Suprapubic skin (tissue), 4 donors: ENCODE measurements around the gene DNAJA2. TPM values are rescaled to one million over a fixed set of nuclear protein-coding genes. Genes with fewer than 3 reads are reported as not detected.

Source experiments
- DNase-seq, 2 donors: peaks; one replicate each; pipeline ENCODE4 v3.0.0-alpha.2; 2019; ENCODE audit warnings: low spot score in 2 of 2
- H3K27ac ChIP-seq: fragments of 200-600 bp; sonication (generic); one replicate; pipeline ENCODE4 v1.5.1; 2019
- H3K27me3 ChIP-seq: fragments of 200-600 bp; sonication (generic); one replicate; pipeline ENCODE4 v1.5.1; 2019
- H3K36me3 ChIP-seq: fragments of 200-600 bp; sonication (generic); one replicate; pipeline ENCODE4 v1.5.1; 2019
- H3K4me1 ChIP-seq: fragments of 200-600 bp; sonication (generic); one replicate; pipeline ENCODE4 v1.5.1; 2019
- H3K4me3 ChIP-seq: fragments of 200-600 bp; sonication (generic); one replicate; pipeline ENCODE4 v1.5.1; 2019; ENCODE audit warnings: mild to moderate bottlenecking
- H3K9me3 ChIP-seq: fragments of 200-600 bp; sonication (generic); one replicate; pipeline ENCODE4 v1.5.1; 2019
- CTCF ChIP-seq, 2 donors: fragments of 200-600 bp in 1 of 2; fragments of 450-650 bp in 1 of 2; sonication (generic) in 1 of 2; IDR thresholded peaks; one replicate each; pipeline ENCODE4 v1.5.1; 2016 to 2019; ENCODE audit warnings: antibody characterized with exemption in 2 of 2, mild to moderate bottlenecking in 1 of 2, moderate library complexity in 1 of 2
- EP300 ChIP-seq: sonication (generic); formaldehyde crosslinking; IDR thresholded peaks from one replicate; pipeline ENCODE4 v1.6.1; 2017; ENCODE audit warnings: antibody characterized with exemption
- POLR2A ChIP-seq, 2 donors: fragments of 450-650 bp; IDR thresholded peaks; one replicate each; pipeline ENCODE4 v1.6.1; 2017; ENCODE audit warnings: antibody characterized with exemption in 2 of 2, mild to moderate bottlenecking in 2 of 2, moderate library complexity in 2 of 2
- POLR2AphosphoS5 ChIP-seq, 3 donors: sonication (generic); formaldehyde crosslinking; IDR thresholded peaks; one replicate each; pipeline ENCODE4 v1.6.1; 2017; ENCODE audit warnings: antibody characterized with exemption in 3 of 3
- WGBS: methylation state at CpG from one replicate; pipeline ENCODE4 v1.1.5; 2018; 5-methylcytosine and 5-hydroxymethylcytosine counted together
- total RNA-seq, 4 donors: library from RNA; depleted of rRNA; stranded (reverse); fragments of >200 nt; gene quantifications; one replicate each; pipeline ENCODE4 v1.1.0, GENCODE V29; 2016

DNAJA2 gene
- total RNA-seq, 4 donors from 2014 or later, result 34.0 to 53.3 (median 47.0) TPM

- Histone ChIP-seq H3K36me3 (peaks cover 45% of the 10 kb centered on the region), H3K27ac (no peak overlapping the region), H3K9me3 (no peaks in the 10 kb centered on the region), H3K27me3 (no peaks in the 10 kb centered on the region), H3K4me1 (peaks cover 13% of the 10 kb centered on the region), H3K4me3 (no peak overlapping the region)
- TF ChIP-seq EP300, result no peak
- no peak for TF ChIP-seq CTCF (IDR thresholded peaks at IDR 0.05)
- no peak for TF ChIP-seq POLR2AphosphoS5 (IDR thresholded peaks at IDR 0.05)
- no peak for TF ChIP-seq POLR2A (IDR thresholded peaks at IDR 0.05)
- DNase-seq, result no peak
- 90% methylated on average over 13 of the region's 13 CpGs for WGBS
Measured at GRCh38 chr16:46926470-46927225, 46.8 kb downstream of the DNAJA2 start.

- H3K36me3 ChIP-seq, result peaks cover 44% of the 10 kb centered on the region
- H3K4me1 ChIP-seq, result peaks cover 25% of the 10 kb centered on the region
- no peaks in the 10 kb centered on the region for H3K9me3 ChIP-seq
- H3K27ac ChIP-seq, result no peak overlapping the region
- no peak for DNase-seq
- WGBS, result 56% methylated on average over 6 of the region's 6 CpGs
- TF ChIP-seq EP300 (no peak), CTCF (IDR thresholded peaks at IDR 0.05) (no peak), POLR2A (IDR thresholded peaks at IDR 0.05) (no peak), POLR2AphosphoS5 (IDR thresholded peaks at IDR 0.05) (no peak)
- no peaks in the 10 kb centered on the region for H3K27me3 ChIP-seq
- no peak overlapping the region for H3K4me3 ChIP-seq
Measured at GRCh38 chr16:46924402-46924801, 49.1 kb downstream of the DNAJA2 start.

GRCh38 chr16:46923513-46924295 is 49.8 kb downstream of the DNAJA2 start:
- Histone ChIP-seq H3K9me3 (no peaks in the 10 kb centered on the region), H3K27ac (peak overlapping the region; percentile 23), H3K36me3 (peaks cover 37% of the 10 kb centered on the region), H3K27me3 (no peaks in the 10 kb centered on the region), H3K4me3 (no peak overlapping the region), H3K4me1 (peaks cover 25% of the 10 kb centered on the region)
- WGBS, result 61% methylated on average over 11 of the region's 19 CpGs
- no peak for DNase-seq
- no peak for TF ChIP-seq POLR2AphosphoS5 (IDR thresholded peaks at IDR 0.05)

GRCh38 chr16:46922239-46922638 is 51.2 kb downstream of the DNAJA2 start:
- TF ChIP-seq CTCF (IDR thresholded peaks at IDR 0.05), result no peak
- TF ChIP-seq EP300, result no peak
- no peak for TF ChIP-seq POLR2AphosphoS5 (IDR thresholded peaks at IDR 0.05)
- H3K36me3 ChIP-seq, result peaks cover 31% of the 10 kb centered on the region
- no peak for DNase-seq

GRCh38 chr16:46920402-46921068 is 52.9 kb downstream of the DNAJA2 start:
- Histone ChIP-seq H3K27me3 (no peaks in the 10 kb centered on the region), H3K4me1 (peaks cover 25% of the 10 kb centered on the region), H3K9me3 (no peaks in the 10 kb centered on the region), H3K36me3 (peaks cover 21% of the 10 kb centered on the region), H3K27ac (no peak overlapping the region), H3K4me3 (no peak overlapping the region)
- TF ChIP-seq POLR2A (IDR thresholded peaks at IDR 0.05) (no peak), EP300 (no peak), POLR2AphosphoS5 (IDR thresholded peaks at IDR 0.05) (no peak), CTCF (IDR thresholded peaks at IDR 0.05) (no peak)
- WGBS, result 41% methylated on average over 9 of the region's 9 CpGs
- DNase-seq, result no peak

More at GRCh38 chr16:46922239-46922638, 51.2 kb downstream of the DNAJA2 start:
- H3K27ac ChIP-seq, result no peak overlapping the region
- H3K27me3 ChIP-seq, result no peaks in the 10 kb centered on the region
- no peaks in the 10 kb centered on the region for H3K9me3 ChIP-seq
- H3K4me3 ChIP-seq, result no peak overlapping the region
- H3K4me1 ChIP-seq, result peaks cover 25% of the 10 kb centered on the region
- WGBS, result 77% methylated on average over 9 of the region's 10 CpGs
